Measurements from ENCODE around the gene DRAP1. TPM values are rescaled to one million over a fixed set of nuclear protein-coding genes. Genes with fewer than 3 reads are reported as not detected.

Gene DRAP1
- total RNA-seq, 1 donor from 2014 or later: 68.5 TPM

DNA sequence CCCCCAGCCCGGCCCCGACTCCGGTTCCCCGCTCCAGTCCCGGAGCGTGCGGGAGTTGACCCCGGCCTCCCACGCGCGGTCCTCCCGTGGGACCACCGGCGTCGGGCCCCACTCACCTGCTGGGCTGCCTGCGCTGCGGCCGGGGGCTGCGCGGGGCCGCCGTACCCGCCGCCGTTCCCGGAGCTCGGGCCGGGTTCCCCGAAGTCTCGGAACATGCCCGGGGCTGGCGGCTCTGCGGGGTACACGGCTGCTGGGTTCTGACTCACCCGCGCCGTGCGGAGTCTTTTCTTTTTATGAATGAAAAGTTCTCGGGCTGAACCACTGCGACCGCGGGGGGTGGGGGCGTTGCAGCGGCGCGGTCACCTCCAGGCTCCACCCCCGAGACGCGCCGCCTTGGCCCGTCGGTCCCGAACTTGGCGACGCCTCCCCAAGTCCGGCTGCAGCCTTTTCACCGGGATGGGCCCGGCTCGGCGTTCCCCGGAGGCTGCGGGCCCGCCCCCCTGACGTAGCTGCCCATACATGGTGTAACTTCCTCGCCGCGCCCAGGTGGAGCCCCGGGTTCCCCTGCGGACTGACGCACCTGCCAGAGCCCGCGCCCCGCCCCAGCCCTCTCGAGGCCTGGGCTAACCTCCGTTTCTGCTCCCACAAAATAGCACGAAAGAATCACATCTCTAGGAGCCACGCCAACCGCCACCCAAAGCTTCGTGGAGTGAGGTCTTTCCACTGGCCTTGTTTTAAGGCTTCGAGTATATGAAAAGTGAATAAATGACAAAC, 18.9 kb upstream of the DRAP1 start, which contains the start of gene FOSL1:
FOSL1 (minus strand) TSS at position 264 of the 774 bp plus-strand sequence; CDS start at position 215, 49 bp downstream.
- TF ChIP-seq, protein P1, sequence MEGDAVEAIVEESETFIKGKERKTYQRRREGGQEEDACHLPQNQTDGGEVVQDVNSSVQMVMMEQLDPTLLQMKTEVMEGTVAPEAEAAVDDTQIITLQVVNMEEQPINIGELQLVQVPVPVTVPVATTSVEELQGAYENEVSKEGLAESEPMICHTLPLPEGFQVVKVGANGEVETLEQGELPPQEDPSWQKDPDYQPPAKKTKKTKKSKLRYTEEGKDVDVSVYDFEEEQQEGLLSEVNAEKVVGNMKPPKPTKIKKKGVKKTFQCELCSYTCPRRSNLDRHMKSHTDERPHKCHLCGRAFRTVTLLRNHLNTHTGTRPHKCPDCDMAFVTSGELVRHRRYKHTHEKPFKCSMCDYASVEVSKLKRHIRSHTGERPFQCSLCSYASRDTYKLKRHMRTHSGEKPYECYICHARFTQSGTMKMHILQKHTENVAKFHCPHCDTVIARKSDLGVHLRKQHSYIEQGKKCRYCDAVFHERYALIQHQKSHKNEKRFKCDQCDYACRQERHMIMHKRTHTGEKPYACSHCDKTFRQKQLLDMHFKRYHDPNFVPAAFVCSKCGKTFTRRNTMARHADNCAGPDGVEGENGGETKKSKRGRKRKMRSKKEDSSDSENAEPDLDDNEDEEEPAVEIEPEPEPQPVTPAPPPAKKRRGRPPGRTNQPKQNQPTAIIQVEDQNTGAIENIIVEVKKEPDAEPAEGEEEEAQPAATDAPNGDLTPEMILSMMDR (IDR thresholded peaks at IDR 0.05; ENCODE audit: unreplicated experiment): no peak
- Mint-ChIP-seq H3K27me3 (ENCODE audit: low read depth) (peaks cover 83% of the 10 kb centered on the region), H3K4me3 (peak within 1 kb of the TSS; percentile 59), H3K9me3 (no peaks in the 10 kb centered on the region), H3K4me1 (peaks cover 3% of the 10 kb centered on the region), H3K27ac (no peak within 1 kb of the TSS), H3K36me3 (no peaks in the 10 kb centered on the region)
- DNase-seq (ENCODE audit: low spot score in 2 of 2, unreplicated experiment in 2 of 2): peak in 1 of 2 experiments; percentile 70

DNA sequence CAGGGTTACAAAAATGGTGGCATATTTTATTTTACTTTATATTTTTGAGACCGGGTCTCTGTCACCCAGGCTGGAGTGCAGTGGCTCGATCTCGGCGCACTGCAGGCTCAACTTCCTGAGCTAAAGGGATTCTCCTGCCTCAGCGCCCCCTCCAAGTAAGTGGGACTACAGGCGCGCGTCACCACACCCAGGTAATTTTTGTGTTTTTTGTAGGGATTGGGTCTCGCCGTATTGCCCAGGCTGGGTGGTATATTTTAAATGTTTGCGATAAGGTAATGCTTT, 18.4 kb upstream of the DRAP1 start:
- TF ChIP-seq, protein P1 (IDR thresholded peaks at IDR 0.05; ENCODE audit: unreplicated experiment): no peak
- no peaks in the 10 kb centered on the region for H3K9me3 Mint-ChIP-seq
- H3K27me3 Mint-ChIP-seq (ENCODE audit: low read depth): peaks cover 78% of the 10 kb centered on the region
- DNase-seq (ENCODE audit: low spot score in 2 of 2, unreplicated experiment in 2 of 2): no peak
- peak overlapping the region; percentile 59 for H3K4me3 Mint-ChIP-seq
- H3K36me3 Mint-ChIP-seq: no peaks in the 10 kb centered on the region
- no peak overlapping the region for H3K27ac Mint-ChIP-seq
- H3K4me1 Mint-ChIP-seq: peaks cover 3% of the 10 kb centered on the region

DNA sequence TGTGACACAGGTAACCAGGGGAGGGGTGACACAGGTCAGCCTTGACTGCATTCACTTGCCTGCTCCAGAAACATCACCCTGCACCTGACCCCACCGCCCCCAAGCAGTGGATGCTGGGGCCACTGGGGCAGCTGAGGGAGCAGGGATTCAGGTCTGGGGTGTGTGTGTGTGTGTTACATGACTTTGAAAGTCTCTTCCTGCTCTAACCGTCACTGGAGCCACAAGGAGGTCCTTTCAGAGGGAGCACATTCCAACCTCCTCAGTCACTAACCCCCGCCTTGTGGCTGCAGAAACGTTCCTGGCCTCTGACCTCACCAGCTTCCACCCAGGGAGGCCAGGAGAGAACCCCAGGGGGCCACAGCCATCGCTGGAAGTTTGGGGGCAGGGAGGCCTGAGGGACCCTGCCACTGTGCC, 16.2 kb upstream of the DRAP1 start:
- TF ChIP-seq, protein P1 (IDR thresholded peaks at IDR 0.05; ENCODE audit: unreplicated experiment): no peak
- Mint-ChIP-seq H3K4me3 (no peak overlapping the region), H3K9me3 (no peaks in the 10 kb centered on the region), H3K27ac (no peak overlapping the region), H3K36me3 (no peaks in the 10 kb centered on the region), H3K4me1 (peaks cover 3% of the 10 kb centered on the region), H3K27me3 (ENCODE audit: low read depth) (peaks cover 64% of the 10 kb centered on the region)
- no peak for DNase-seq (ENCODE audit: low spot score in 2 of 2, unreplicated experiment in 2 of 2)

DNA sequence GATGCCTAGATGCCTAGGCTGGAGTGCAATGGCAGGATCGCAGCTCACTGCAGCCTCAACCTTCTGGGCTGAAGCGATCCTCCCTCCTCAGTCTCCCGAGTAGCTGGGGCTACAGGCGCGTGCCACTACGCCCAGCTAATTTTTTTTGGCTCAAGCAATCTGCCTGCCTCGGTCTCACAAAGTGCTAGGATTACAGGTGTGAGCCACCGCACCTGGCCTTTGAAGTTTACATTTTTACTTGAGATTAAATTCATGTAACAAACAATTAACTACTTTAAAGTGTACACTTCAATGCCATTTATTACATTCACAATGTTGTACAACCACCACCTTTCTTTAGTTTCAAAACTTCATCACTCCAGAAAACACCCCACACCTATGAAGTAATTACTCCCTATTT, 15.5 kb upstream of the DRAP1 start:
- Mint-ChIP-seq H3K27ac (no peak overlapping the region), H3K36me3 (no peaks in the 10 kb centered on the region), H3K27me3 (ENCODE audit: low read depth) (peaks cover 59% of the 10 kb centered on the region), H3K9me3 (no peaks in the 10 kb centered on the region), H3K4me3 (no peak overlapping the region), H3K4me1 (peaks cover 2% of the 10 kb centered on the region)
- no peak for DNase-seq (ENCODE audit: low spot score in 2 of 2, unreplicated experiment in 2 of 2)
- TF ChIP-seq, protein P1 (IDR thresholded peaks at IDR 0.05; ENCODE audit: unreplicated experiment): no peak

DNA sequence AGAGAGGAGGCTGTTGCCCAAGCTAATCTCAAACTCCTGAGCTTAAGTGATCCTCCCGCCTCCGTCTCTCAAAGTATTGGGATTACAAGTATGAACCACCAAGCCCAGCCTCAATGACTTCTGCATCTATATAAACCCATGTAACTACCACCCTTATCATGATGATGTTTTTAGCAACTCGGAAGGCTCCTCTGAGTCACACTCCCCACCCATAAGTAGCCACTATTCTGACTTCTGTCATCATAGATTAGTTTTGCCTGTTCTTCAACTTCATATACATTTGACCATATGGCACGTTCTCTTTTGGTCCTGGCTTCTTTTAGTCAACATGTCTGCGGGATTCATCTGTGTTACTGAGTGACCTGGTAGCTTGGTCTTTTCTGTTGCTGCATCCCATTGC, 12.6 kb upstream of the DRAP1 start:
- no peak overlapping the region for H3K27ac Mint-ChIP-seq

More for the DNA sequence above, 12.6 kb upstream of the DRAP1 start:
- Mint-ChIP-seq H3K4me3 (no peak overlapping the region), H3K4me1 (peaks cover 2% of the 10 kb centered on the region), H3K36me3 (no peaks in the 10 kb centered on the region), H3K9me3 (no peaks in the 10 kb centered on the region), H3K27me3 (ENCODE audit: low read depth) (peaks cover 44% of the 10 kb centered on the region)
- TF ChIP-seq, protein P1 (IDR thresholded peaks at IDR 0.05; ENCODE audit: unreplicated experiment): no peak
- no peak for DNase-seq (ENCODE audit: low spot score in 2 of 2, unreplicated experiment in 2 of 2)

Data from mesothelial cell of epicardium (in vitro differentiated cells).